ENCODE results near the gene ZNF770. TPM values are rescaled to one million over a fixed set of nuclear protein-coding genes. Genes with fewer than 3 reads are reported as not detected.

Gene ZNF770, protein sequence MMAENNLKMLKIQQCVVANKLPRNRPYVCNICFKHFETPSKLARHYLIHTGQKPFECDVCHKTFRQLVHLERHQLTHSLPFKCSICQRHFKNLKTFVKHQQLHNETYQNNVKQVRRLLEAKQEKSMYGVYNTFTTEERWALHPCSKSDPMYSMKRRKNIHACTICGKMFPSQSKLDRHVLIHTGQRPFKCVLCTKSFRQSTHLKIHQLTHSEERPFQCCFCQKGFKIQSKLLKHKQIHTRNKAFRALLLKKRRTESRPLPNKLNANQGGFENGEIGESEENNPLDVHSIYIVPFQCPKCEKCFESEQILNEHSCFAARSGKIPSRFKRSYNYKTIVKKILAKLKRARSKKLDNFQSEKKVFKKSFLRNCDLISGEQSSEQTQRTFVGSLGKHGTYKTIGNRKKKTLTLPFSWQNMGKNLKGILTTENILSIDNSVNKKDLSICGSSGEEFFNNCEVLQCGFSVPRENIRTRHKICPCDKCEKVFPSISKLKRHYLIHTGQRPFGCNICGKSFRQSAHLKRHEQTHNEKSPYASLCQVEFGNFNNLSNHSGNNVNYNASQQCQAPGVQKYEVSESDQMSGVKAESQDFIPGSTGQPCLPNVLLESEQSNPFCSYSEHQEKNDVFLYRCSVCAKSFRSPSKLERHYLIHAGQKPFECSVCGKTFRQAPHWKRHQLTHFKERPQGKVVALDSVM
- total RNA-seq (2014; rRNA removed; shearing (Covaris generic)): 23.4 and 24.4 TPM in 2 replicates

DNA sequence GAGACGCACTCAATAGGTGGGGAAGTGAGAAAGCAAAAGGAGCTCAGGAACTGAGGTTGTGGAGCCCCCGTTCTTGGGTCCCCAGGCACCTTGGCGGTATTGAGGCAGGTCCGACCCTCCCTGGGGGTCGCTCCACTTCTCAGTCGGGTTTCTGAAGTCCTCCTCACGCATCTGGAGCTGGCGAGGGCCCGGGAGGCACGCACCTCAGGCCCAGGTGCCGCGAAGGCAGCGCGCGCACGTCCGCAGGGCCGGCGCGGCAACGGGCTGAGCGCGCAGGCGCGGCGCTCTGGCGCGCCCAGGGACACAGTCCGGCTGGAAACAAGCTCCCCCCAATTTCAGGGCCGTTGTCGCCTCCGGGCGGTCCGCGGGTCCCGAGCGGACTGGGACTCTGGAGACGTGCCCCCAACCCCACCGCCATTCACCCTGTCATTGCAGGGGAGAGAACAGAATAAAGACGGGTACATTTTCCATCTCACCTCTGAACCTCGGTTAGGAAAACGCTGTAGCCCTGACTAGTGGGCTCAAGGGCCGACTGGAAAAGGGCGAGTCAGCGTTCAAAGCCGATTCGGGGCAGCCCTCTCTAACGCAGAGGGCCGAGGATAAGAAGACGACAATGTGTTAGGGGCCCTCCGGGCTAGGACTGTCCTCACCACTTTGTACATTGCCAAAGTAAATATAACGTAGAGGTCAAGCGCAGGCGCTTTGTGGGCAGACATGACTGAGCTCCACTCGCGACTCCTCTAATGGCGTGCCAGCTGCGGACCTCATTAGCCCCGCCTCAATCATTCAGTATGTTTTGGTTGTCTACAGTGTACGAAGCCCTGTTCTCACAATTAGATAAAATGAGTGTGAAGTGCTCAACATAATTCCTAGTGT lies at the start of gene ZNF770:
ZNF770 (minus strand) TSS at position 261 of the 876 bp plus-strand sequence. CDS start 4,853 bp downstream, outside the sequence.
- DNase-seq (ENCODE audit: low read depth): peak; percentile 76

DNA sequence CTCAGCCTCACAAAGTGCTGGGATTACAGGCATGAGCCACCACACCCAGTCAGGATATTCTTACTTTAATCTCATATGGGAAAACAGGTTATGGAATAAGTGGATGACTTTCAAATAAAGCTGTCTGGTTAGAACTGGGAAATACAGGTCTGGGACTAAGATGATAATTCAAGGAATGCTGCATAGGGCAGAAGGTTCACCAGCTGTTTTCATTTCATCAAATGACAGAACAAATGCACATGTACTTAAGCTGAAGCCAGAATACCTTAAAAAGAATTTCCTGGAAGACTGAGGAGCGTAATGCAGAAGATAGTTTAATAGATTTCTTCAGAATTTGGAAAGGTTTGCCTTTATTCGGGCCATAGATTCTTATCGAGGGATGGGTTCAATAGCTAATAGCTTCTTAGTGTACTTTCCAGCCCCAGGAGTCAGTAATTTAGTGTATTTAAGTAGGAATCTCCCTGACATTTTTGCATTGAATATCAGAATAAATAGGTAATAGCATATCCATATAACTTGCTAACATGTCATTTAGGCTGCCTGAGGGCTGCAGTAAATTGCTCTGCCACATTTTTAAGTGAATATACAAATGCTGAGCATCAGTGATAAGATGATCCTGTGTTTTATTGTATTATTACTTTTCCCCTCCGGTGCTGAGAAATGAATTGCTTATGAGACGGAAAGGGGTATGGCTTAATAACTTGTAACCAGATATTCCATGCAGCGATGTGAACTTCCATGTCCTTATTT lies 40.3 kb upstream of the ZNF770 start:
- no peak for DNase-seq (ENCODE audit: low read depth)

DNA sequence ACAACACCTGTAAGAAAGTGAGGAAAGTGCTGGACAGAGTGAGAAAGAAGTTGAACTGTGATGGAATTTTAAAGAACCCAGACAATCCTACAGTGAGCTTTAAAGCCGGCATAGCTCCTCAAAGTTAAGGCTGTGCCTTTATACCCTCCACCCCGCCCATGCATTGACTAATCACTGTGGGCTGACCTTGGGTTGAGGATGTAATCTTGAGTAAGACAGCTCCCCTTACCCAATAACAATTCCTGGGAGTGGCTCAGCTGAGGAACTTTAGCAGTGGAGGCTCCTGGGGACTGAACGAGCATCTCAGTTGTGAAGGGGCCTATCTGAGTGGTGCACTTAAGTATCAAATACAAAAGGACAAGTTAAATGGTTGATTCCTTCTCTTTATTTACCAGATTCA lies 35.7 kb upstream of the ZNF770 start:
- DNase-seq (ENCODE audit: low read depth): no peak

DNA sequence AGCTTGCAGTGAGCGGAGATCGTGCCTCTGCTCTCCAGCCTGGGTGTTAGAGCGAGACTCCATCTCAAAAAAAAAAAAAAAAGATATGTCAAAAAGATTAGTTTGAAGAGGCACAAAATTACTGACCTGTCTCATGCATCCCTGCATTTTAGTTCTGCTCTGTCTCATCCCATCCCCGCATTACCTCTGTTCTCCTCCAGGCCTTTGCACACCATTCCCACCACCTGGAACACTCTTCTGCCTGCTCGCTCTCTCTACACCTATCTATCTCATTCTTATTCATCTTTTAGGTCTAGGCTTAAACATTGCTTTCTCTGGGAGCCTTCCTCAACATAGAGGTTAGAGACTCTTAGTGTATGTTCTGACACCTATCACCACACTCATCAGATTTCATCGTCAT lies 32.9 kb upstream of the ZNF770 start:
- no peak for DNase-seq (ENCODE audit: low read depth)

DNA sequence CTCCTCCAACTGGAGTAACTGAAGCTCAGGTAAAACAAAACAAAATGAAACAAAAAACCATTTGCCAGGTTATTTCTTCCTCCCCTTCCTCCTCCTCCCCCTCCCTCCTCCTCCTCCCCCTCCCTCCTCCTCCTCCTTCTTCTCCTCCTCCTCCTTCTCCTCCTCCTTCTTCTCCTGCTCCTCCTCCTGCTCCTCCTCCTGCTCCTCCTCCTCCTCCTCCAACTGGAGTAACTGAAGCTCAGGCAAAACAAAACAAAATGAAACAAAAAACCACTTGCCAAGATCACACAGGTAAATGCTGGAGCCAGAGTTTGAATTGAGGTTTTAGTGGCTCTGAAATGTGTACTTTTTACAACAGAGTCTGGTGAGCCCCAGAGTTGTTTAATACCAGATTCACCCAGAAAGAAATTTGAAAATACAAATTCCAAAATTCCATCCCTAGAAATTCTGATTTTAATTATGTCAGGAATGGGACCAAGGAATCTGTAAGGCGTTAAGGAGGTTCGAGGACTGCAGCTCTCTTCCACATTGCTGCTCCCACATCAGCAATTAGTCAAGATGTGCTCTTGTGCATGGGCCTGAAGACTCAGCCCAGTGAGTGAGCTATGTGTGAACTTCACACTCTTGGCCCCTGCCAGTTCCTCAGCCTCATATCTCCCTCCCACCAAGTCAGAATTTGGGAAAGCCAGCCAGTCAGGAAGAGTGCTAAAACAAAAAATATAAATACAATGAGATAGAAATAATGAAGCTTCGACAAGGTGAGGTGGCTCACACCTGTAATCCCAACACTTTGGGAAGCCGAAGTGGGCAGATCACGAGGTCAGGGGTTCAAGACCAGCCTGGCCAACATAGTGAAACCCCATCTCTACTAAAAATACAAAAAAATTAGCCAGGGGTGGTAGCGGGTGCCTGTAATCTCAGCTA lies 31.6 kb upstream of the ZNF770 start:
- DNase-seq (ENCODE audit: low read depth): peak; percentile 45

DNA sequence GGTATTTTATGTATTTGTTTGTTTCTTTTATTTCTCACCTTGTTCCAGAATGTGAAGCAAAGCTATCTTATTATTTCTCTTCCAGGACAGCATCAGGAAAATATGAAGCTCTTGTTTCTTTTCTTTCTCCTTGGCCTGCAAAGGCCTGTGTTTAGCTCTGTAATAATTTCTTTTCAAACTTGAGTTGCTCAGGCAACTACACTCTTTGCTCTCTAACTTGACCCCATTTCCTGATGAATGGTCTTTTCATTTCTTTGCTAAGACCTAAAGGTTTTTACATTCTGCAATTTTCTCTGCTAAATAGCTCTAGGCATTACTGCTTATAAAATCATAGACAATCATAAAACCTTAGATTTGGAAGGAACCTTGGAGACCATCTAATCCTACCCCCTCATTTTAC lies 26.2 kb upstream of the ZNF770 start:
- no peak for DNase-seq (ENCODE audit: low read depth)

DNA sequence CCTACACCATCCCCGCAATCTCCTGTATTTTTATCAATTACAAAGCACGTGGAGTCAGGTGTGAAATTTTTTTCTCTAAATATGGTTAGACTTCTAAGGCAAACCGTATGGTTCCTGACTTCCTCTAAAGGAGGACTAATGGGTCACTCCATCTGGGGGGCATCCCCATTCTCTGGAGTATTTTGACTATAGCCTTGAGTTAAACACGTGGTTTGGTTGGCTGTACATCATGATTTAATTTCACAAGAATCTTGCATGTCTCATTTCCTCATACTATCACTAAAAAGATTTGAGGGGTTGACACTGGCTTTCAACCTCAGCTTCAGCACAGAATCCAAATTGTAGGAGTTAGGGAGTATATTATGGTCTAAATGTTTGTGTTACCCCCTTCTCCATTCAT lies 25.3 kb upstream of the ZNF770 start:
- no peak for DNase-seq (ENCODE audit: low read depth)

DNA sequence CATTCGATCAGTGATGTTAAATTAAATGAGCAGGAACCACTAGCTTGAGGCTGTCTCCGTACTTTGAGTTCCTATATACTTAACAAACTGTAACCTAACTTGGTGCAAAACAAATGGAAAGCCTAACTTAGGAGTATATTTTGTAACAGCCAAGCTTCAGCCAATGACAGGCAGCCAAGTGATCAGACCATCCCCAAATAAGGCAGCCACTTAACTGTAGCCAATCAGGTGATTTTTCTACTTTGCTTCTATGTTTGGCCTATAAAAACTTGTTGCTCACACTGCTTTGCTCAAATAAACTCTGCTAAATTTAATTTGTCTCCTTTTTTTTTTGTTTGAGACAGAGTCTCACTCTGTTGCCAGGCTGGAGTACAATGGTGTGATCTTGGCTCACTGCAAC lies 19.3 kb upstream of the ZNF770 start:
- no peak for DNase-seq (ENCODE audit: low read depth)

DNA sequence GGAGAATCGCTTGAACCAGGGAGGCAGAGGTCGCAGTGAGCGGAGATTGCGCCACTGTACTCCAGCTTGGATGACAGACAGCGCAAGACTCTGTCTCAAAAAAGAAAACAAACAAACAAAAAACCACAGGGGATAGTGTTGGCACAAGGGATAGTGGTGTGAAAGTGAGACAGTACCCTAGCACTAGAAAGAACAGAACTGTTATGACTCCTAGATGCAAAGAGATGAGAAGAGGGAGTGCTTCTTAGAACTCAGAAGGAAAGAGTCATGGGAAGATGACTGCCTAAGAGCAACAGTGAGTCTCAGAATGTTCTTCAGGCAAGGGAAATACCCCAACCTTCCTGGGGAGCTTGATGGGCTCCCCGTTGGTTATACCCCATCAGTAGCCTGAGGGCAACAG lies 17.8 kb upstream of the ZNF770 start:
- DNase-seq (ENCODE audit: low read depth): no peak

DNA sequence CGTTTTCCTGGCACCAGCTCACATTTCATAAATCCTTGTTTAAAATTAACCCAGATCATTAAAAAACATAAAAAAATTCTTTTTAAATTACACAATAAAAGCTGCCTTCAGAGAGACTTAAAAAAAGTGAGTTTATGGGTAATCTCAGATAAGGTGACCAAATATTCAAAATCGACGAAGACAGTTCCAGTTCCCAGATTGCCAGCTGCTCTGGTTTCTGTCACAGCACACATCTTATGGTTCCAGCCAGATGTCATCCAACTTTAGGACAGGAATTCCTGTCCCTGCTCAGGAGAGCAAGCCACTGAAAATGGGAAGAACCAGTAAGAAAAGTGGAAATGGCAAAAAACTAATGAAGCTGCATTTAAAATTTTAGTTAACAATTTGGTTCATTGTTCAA lies 15.8 kb upstream of the ZNF770 start:
- DNase-seq (ENCODE audit: low read depth): no peak

DNA sequence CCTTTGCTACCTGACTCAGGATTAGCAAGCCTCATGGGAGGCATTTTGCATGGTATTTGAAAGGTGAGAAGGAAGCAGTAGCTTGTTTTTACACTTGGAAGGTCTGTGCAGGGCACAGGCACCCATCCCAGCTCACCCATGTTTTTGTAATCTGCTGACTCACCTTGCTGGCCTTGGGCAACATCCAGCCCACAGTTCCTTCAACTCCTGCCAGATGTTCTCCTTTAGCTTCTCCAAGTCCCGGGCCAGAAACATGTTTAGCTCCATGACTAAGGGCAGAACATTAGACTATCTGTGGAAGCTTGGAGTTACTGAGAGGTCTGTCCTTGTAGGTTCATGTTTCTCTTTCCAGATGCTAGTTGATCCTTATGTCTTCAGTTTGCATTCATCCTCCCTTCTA lies 12.4 kb upstream of the ZNF770 start:
- DNase-seq (ENCODE audit: low read depth): peak; percentile 85

DNA sequence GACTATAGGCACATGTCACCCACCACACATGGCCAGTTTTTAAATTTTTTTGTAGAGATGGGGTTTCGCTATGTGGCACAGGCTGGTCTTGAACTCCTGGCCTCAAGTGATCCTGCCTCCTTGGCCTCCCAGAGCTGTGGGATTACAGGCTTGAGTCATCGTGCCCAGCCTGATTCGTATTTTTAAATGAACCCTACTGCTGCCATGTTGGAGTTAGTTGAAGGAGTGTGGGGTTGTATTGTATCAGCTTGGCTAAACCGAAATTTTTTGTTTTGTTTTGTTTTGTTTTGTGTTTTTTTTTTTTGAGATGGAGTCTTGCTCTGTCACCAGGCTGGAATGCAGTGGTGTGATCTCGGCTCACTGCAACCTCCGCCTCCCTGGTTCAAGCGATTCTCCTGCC lies 11.8 kb upstream of the ZNF770 start:
- DNase-seq (ENCODE audit: low read depth): no peak

DNA sequence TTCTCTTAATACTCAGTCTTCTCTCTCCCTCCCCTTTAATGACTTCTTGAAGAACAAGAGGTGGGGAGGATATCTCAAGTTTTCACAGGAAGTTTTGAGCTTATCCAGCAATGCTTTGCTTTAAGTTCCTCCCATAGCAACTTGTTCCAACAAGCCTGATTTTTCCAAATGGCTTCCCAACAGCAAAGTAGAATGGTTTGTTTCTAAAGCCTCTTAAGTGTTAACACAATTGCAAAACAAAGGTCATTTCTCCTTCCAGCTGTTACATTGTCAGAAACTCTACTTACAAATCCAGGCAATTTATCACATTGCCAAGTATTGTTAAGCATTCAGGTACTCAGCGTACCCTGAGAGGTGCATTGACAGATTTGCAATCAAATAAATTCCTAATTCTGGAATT lies 6.8 kb upstream of the ZNF770 start:
- no peak for DNase-seq (ENCODE audit: low read depth)

DNA sequence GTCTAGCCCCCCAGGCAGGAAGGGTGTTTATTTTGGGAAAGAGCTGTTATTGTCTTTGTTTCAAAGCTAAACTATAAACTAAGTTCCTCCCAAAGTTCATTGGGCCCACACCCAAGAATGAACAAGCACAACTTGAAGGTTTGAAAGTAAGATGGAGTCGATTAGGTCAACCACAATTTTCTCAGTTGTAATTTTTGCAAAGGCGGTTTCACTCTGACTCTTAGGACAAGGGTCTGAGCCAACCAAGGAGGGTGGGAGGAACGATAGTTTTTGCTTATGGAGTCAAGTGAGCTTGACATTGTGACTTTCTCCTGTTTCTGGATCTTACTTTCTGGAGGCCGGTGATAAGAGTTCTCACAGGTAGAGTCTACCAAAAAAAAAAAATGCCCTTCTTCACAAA lies 5.8 kb upstream of the ZNF770 start:
- no peak for DNase-seq (ENCODE audit: low read depth)

DNA sequence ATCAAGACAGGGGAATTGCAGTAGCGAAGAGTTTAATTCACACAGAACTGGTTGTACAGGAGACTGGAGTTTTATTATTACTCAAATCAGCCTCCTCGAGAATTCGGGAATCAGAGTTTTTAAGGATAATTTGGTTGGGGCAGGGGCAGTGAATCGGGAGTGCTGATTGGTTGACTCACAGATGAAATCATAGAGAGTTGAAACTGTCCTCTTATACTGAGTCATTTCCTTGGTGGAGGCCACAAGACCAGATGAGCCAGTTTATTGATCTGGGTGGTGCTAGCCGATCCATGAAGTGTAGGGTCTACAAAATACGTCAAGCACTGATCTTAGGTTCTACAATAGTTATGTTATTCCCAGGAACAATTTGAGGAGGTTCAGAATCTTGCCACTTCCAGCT lies 5.3 kb upstream of the ZNF770 start:
- DNase-seq (ENCODE audit: low read depth): no peak

DNA sequence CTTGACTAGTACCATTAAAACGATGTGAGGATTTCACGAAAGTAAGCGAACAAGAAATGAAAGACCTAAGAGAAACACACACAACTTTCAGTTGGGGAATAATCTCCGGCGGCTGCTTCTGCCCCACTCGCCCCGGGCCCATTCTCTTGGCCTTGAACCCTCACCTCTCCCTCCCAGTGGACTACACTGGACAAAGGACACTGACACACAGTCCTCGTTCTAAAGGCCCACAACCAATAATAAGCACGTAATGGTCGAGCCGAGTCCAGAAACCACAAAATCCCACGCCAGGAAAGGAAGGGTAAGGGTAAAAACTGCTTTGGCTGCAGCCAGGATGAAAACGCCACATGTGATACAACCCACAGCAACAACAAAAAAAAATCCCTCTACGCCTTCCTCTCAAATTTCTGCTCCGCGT lies 469 bp downstream of the ZNF770 start:
- no peak for DNase-seq (ENCODE audit: low read depth)

DNA sequence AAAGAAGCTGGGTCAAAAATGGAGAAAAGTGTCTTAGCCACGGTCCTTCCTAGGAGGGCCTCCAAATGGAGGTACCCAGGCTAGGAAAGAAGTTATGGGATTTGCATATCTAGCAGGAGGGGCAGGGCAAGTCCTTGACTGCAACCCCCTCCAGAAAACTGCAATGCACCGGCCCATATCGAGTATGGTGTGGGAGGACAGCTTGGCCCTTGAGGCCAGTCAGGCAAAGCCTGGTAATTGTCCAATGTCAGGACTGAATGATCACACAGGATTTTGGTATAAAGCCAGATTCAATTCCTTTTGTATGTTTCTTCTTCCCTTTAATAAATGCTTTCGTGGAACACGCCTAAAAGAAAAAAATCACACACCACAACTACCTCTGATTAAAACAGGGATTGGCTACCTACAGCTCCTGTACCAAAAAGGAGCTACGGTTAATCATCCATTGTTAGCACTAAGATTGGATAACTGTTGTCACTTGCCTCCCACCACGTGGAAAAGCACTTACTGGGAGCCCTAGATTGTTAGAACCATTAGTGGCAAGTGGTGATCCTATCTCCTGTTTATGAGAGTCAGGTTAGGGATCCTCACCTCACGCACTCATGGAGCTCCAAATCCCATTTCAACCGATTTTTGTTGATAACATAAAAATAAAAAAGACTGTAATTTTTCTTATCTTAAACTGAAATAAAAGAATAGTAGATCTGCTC lies 1.2 kb downstream of the ZNF770 start:
- no peak for DNase-seq (ENCODE audit: low read depth)

DNA sequence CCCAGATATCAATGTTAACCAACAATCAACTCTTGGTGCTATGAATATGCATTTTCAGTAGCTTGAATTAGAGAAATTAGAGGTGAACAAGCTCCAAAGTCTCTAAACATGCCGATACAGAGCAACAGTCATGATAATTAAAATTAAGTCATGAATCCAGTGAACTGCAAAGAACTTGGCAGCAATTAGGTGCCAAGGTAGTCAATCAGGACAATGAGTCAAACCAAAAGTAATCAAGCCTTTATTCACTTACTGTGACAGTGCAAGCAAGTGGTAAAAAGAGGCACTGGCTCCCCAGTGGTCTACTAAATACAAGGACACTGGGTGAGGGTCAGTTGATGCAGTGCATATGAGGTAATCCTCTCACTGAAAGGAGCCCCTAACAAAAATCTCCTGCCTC lies 1.8 kb downstream of the ZNF770 start:
- no peak for DNase-seq (ENCODE audit: low read depth)

DNA sequence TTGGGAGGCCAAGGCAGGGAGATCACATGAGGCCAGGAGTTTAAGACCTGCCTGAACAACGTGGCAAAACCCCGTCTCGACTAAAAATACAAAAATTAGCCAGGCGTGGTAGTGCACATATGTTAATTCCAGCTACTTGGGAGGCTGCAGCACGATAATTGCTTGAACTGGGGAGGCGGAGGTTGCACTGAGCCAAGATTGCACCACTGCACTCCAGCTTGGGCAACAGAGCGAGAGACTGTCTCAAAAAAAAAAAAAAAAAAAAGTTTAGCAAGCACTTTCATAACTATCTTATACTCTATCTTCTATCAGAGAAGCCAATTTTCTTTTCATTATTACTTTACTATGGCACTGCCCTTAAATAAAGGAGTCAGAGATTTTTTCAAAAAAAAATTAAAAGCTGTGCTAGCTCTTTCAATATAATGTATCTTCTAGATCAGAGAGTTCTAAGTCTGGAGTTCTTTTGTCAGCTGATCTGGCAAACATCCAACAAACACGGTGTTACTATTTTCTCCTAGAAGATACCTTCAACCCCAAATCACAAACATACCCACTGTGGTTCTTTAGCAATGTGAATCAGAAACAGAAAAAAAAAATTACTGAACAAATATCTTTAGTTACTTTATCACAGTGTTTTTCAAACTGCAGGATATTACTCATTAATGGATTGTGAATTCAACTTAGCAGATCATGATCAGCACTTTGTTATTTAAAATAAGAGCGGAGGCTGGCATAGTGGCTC lies 3.0 kb downstream of the ZNF770 start:
- no peak for DNase-seq (ENCODE audit: low read depth)

Data from RPMI7951 (cell line).